Uterus (tissue), 4 donors: Measurements from ENCODE around the gene MED29. TPM values are rescaled to one million over a fixed set of nuclear protein-coding genes. Genes with fewer than 3 reads are reported as not detected.
A peak's percentile ranks its signal among the peaks of the same experiment; 100 is the strongest.

Experiments
- DNase-seq, 2 donors: peaks; one replicate each; pipeline ENCODE4 v3.0.0-alpha.2; 2019 to 2020
- H3K27ac ChIP-seq, 2 donors: fragments of 200-600 bp; sonication (generic); 1 replicate in 1 of 2; 2 replicates in 1 of 2; pipeline ENCODE4 v1.5.1; 2016 to 2018
- H3K27me3 ChIP-seq, 2 donors: fragments of 200-600 bp; sonication (generic); one replicate each; pipeline ENCODE4 v1.5.1; 2018 to 2019; ENCODE audit warnings: control low read depth in 1 of 2
- H3K36me3 ChIP-seq, 2 donors: fragments of 200-600 bp; sonication (generic); one replicate each; pipeline ENCODE4 v1.5.1; 2019; ENCODE audit warnings: control low read depth in 1 of 2
- H3K4me1 ChIP-seq, 2 donors: fragments of 200-600 bp; sonication (generic); one replicate each; pipeline ENCODE4 v1.5.1; 2018 to 2019; ENCODE audit warnings: control low read depth in 1 of 2
- H3K4me3 ChIP-seq, 2 donors: fragments of 200-600 bp; sonication (generic); 1 replicate in 1 of 2; 2 replicates in 1 of 2; pipeline ENCODE4 v1.5.1; 2018 to 2019; ENCODE audit warnings: mild to moderate bottlenecking in 1 of 2
- H3K9me3 ChIP-seq, 2 donors: fragments of 200-600 bp; sonication (generic); one replicate each; pipeline ENCODE4 v1.5.1; 2019; ENCODE audit warnings: control low read depth in 1 of 2
- CTCF ChIP-seq, 4 experiments: fragments of 200-600 bp in 2 of 4; fragments of 450-650 bp in 2 of 4; sonication (generic) in 2 of 4; IDR thresholded peaks; one replicate each; pipeline ENCODE4 v1.5.1; 2016 to 2019; ENCODE audit warnings: antibody characterized with exemption in 4 of 4, mild to moderate bottlenecking in 2 of 4, moderate library complexity in 1 of 4
- POLR2A ChIP-seq, 2 donors: fragments of 450-650 bp; IDR thresholded peaks; one replicate each; pipeline ENCODE4 v1.6.1; 2016; ENCODE audit warnings: antibody characterized with exemption in 2 of 2, mild to moderate bottlenecking in 1 of 2, moderate library complexity in 1 of 2
- intact Hi-C: fragments of 100-400 bp; cut with DNase I; formaldehyde crosslinking; loops from one replicate; pipeline ENCODE4 v1.15.1; 2023; ENCODE audit warnings: low total_unique reads
- total RNA-seq, 4 donors: library from RNA; depleted of rRNA in 3 of 4; stranded (reverse); fragments of >200 nt in 3 of 4; gene quantifications; one replicate each; pipeline versions ENCODE4 v1.1.0 to v1.2.4, GENCODE V29; 2014 to 2023
- donor health status: DM: yes; HTN: yes; CAD: no.

MED29 gene
- total RNA-seq, 4 donors from 2014 or later = 15.6 to 282 (median 40.8) TPM

GRCh38 chr19:39409208-39410016 lies 18.2 kb downstream of the MED29 start:
- Histone ChIP-seq H3K9me3 (no peaks in the 10 kb centered on the region), H3K27ac (peak overlapping the region; percentile 99 to 100), H3K4me3 (peak overlapping the region; percentile 83 to 98), H3K36me3 (no peaks in the 10 kb centered on the region), H3K27me3 (no peaks in the 10 kb centered on the region), H3K4me1 (peaks cover 5 to 9% of the 10 kb centered on the region in 2 donors)
- TF ChIP-seq POLR2A (IDR thresholded peaks at IDR 0.05) (peak; percentile 69 to 90), CTCF (IDR thresholded peaks at IDR 0.05) (no peak)
- peak; percentile 94 to 95 for DNase-seq
- intact Hi-C loops = no loop called here

DNA sequence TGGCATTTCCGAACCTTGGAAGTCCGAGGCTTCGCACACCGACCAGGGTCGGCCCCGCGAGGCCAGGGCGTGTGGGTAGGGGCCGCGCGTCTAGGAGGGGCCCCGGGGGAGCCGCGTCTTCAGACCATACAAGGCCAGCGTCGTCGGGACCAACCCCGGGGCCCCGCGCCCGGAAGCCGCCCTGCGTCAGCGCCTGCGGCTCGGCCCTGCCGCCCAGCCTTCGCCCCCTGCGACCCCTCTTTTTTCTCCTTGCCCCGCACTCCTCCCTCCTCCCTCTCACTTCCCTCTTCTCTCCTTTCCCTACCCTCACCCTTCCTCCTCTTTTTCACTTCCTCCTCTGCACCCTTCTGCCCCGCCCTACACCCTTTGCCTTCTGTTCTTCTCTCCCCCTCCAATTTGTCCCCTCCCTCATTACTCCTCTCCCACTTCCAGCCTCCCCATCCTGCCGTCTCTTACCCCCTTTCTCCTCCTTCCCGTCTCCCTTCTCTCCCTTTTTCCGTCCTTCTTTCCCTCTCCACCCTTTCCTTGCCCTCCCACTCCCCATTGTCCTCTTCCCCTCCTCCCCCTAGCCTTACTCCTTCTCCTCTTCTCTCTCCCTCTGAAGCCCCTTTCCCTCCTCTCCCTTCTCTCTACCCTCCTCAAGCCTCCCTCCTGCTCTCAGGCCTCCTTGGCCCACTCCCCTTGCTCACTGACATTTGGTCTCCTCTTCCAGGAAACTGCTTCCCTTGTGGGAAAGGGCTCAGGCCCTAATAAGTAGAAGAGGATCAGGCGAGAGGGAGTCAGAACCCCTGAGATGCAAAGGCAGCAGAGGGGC lies 19.0 kb downstream of the MED29 start:
- no peaks in the 10 kb centered on the region for H3K27me3 ChIP-seq
- peaks cover 4 to 13% of the 10 kb centered on the region in 2 donors for H3K4me1 ChIP-seq
- no peaks in the 10 kb centered on the region for H3K9me3 ChIP-seq
- H3K27ac ChIP-seq = peak overlapping the region; percentile 99 to 100
- peak overlapping the region; percentile 83 to 98 for H3K4me3 ChIP-seq
- TF ChIP-seq CTCF (IDR thresholded peaks at IDR 0.05) (peak in 1 of 4 experiments; percentile 34), POLR2A (IDR thresholded peaks at IDR 0.05) (peak; percentile 23 to 64)
- H3K36me3 ChIP-seq = no peaks in the 10 kb centered on the region
- peak; percentile 85 to 88 for DNase-seq
- intact Hi-C loops = no loop called here

DNA sequence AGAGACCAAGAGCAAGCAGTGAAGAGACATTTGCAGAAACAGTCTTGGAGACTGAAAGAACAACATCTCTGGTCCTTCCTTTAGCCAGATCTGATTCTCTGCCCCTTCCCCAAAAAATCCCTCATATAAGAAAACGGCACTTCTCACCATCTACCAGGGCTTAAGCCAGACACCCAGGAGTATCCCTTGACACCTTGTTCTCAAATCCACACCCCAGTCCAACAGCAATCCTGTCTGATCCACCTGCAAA lies 19.6 kb downstream of the MED29 start:
- TF ChIP-seq CTCF (IDR thresholded peaks at IDR 0.05) = no peak
- TF ChIP-seq POLR2A (IDR thresholded peaks at IDR 0.05) = no peak
- H3K4me1 ChIP-seq = peaks cover 0 to 17% of the 10 kb centered on the region in 2 donors
- no peak for DNase-seq
- intact Hi-C loops = no loop called here
- no peaks in the 10 kb centered on the region for H3K27me3 ChIP-seq
- peak overlapping the region; percentile 83 to 98 for H3K4me3 ChIP-seq
- no peaks in the 10 kb centered on the region for H3K36me3 ChIP-seq
- H3K9me3 ChIP-seq = no peaks in the 10 kb centered on the region
- H3K27ac ChIP-seq = peak overlapping the region; percentile 99 to 100

GRCh38 chr19:39411081-39411831 lies 20.1 kb downstream of the MED29 start:
- Histone ChIP-seq H3K27me3 (no peaks in the 10 kb centered on the region), H3K27ac (peak overlapping the region; percentile 99 to 100), H3K36me3 (no peaks in the 10 kb centered on the region), H3K4me1 (peaks cover 0 to 17% of the 10 kb centered on the region in 2 donors), H3K4me3 (peak overlapping the region; percentile 83 to 98), H3K9me3 (no peaks in the 10 kb centered on the region)
- TF ChIP-seq CTCF (IDR thresholded peaks at IDR 0.05) = no peak
- TF ChIP-seq POLR2A (IDR thresholded peaks at IDR 0.05) = peak in 1 of 2 donors; percentile 14
- peak; percentile 73 for DNase-seq
- intact Hi-C loops = no loop called here
